Measurements from ENCODE around the gene MCM10.

MCM10 gene

DNA sequence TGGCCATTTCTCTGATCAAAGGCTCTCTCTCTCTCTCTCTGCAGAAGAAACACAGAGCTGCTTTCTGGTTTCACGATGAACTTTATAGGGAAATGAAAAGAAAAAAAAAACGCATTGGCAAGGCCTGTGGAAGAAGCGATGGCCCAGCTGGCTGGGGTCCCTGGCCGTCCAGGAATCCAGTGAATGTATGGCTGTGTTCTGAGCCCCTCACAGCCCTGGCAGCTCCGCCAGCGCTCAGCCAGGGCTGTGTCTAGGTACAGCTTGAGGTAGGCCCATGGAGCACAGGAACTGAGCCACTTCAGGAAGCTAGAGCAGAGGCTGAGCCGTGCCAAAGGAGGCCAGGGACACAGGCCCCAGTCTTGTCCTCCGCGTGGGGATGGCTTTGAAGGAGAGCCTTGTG lies 85.9 kb downstream of the MCM10 start:
- Mint-ChIP-seq H3K4me3 (no peak overlapping the region), H3K27ac (no peak overlapping the region), H3K27me3 (no peaks in the 10 kb centered on the region), H3K9me3 (no peaks in the 10 kb centered on the region), H3K4me1 (ENCODE audit: low read depth) (no peaks in the 10 kb centered on the region), H3K36me3 (ENCODE audit: low read depth) (no peaks in the 10 kb centered on the region)

GRCh38 chr10:13247784-13248183 lies 86.4 kb downstream of the MCM10 start:
- Mint-ChIP-seq H3K27me3 (no peaks in the 10 kb centered on the region), H3K9me3 (no peaks in the 10 kb centered on the region), H3K27ac (no peak overlapping the region), H3K36me3 (ENCODE audit: low read depth) (no peaks in the 10 kb centered on the region), H3K4me3 (no peak overlapping the region), H3K4me1 (ENCODE audit: low read depth) (no peaks in the 10 kb centered on the region)

- Mint-ChIP-seq H3K9me3 (no peaks in the 10 kb centered on the region), H3K36me3 (ENCODE audit: low read depth) (no peaks in the 10 kb centered on the region), H3K27me3 (peaks cover 8% of the 10 kb centered on the region), H3K4me1 (ENCODE audit: low read depth) (no peaks in the 10 kb centered on the region), H3K27ac (no peak overlapping the region), H3K4me3 (no peak overlapping the region)
Measured at GRCh38 chr10:13253726-13254125, 92.4 kb downstream of the MCM10 start.

DNA sequence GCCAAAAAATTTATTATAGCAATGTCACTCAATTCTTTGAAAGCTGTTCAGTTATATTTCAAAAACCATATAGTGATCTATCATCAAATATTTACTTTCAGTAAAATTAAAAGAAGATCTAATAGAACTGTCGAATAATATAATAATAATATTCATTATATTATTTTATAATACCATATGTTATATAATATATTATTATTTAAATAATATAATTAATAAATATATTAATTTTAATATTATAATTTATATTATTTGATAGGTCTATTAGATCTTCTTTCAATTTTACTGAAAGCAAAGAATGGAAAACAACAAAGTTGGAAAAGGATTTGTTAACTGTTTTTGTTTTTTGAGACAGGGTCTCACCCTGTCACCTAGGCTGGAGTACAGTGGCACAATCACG lies 95.3 kb downstream of the MCM10 start:
- Mint-ChIP-seq H3K36me3 (ENCODE audit: low read depth) (no peaks in the 10 kb centered on the region), H3K4me3 (no peak overlapping the region), H3K27ac (no peak overlapping the region), H3K27me3 (peaks cover 11% of the 10 kb centered on the region), H3K9me3 (peaks cover 3% of the 10 kb centered on the region), H3K4me1 (ENCODE audit: low read depth) (no peaks in the 10 kb centered on the region)

DNA sequence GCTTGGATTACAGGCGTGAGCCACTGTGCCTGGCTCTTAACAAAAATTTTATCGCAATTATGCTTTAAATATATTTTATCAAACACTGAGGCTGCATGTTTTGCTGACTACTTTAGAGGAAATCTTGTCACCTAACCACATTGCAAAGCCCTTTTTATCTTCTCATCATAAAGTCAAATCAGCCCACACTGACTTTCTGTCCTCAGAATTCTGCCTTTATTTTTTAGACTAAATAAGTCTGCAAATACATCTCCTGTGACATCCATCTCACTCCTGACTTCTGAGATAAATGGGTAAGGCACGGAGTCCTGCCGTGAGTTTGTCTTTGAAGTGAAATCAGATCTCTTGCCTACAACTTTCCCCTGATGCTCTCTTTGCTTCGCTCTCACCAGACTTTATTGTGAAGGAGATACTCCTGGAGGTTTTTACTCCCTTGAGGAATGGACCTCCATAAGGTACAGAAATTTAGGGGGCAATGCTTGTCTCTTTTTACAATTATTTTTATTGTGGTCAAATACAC lies 96.3 kb downstream of the MCM10 start:
- H3K4me1 Mint-ChIP-seq (ENCODE audit: low read depth): no peaks in the 10 kb centered on the region
- H3K36me3 Mint-ChIP-seq (ENCODE audit: low read depth): no peaks in the 10 kb centered on the region
- H3K4me3 Mint-ChIP-seq: no peak overlapping the region
- H3K9me3 Mint-ChIP-seq: peaks cover 3% of the 10 kb centered on the region
- H3K27ac Mint-ChIP-seq: no peak overlapping the region
- peaks cover 11% of the 10 kb centered on the region for H3K27me3 Mint-ChIP-seq
